Right lobe of liver (tissue), 4 donors: ENCODE results near the gene SNX3.

Source experiments
- POLR2A ChIP-seq: fragments of 450-650 bp; IDR thresholded peaks from one replicate; pipeline ENCODE4 v1.6.1; 2017; ENCODE audit warnings: antibody characterized with exemption, mild to moderate bottlenecking
- TF ChIP-seq, protein P1 (sequence below), 4 donors: fragments of 200-600 bp in 3 of 4; fragments of 450-650 bp in 1 of 4; IDR thresholded peaks; one replicate each; pipeline versions ENCODE4 v1.5.1 to v1.8.0; 2016 to 2022; ENCODE audit warnings: antibody characterized with exemption in 4 of 4, mild to moderate bottlenecking in 2 of 4
- donor health status: DM: no; HTN: no; CAD: no.
- donor health status: DM: no; HTN: no; CAD: no.
- donor health status: DM: no; HTN: yes; CAD: no.

DNA sequence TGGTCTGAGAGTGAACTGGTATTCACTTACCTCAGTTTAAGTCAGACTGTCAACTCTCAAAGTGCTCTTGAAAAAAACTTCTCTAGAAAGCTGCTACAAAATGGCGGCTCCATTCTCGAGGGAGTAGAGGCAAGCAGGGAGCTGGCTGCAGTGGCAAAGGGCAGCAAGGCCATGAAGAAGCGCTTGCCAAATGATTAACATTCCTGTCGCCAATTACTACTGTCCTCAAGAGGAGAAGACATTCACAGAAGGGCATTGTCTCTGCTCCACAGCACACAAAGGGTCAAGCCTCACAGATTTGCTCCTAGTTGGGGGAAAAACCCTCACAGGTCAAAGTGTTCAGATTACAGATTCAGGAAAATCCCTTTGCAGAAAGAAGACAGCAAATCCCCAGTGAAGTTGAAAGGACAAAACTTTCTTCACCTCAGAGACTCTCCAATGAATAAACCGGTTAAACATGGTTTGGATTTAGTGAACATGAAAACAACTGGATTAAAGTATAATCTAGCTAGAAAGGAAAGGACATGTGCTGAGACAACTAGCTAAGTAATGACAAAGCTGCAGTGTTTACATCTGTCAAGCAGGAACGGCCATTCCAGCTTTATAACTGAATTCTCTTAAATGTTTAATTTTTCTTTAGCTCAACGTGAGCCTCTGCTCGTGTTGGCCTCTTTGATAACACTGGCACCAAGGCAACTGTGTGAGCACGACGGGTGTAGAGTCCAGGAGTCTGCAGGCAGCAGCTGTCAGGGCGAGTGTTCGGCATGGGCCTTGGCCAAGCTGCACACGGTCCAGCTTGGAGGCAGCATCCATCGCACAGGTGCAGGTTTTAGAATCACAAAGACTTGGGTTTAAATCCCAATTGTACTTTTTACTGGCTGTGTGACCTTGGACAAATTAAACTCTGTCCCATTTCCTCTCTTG is 57.4 kb downstream of the SNX3 start:
- TF ChIP-seq, protein P1, sequence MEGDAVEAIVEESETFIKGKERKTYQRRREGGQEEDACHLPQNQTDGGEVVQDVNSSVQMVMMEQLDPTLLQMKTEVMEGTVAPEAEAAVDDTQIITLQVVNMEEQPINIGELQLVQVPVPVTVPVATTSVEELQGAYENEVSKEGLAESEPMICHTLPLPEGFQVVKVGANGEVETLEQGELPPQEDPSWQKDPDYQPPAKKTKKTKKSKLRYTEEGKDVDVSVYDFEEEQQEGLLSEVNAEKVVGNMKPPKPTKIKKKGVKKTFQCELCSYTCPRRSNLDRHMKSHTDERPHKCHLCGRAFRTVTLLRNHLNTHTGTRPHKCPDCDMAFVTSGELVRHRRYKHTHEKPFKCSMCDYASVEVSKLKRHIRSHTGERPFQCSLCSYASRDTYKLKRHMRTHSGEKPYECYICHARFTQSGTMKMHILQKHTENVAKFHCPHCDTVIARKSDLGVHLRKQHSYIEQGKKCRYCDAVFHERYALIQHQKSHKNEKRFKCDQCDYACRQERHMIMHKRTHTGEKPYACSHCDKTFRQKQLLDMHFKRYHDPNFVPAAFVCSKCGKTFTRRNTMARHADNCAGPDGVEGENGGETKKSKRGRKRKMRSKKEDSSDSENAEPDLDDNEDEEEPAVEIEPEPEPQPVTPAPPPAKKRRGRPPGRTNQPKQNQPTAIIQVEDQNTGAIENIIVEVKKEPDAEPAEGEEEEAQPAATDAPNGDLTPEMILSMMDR (IDR thresholded peaks at IDR 0.05), result no peak
- TF ChIP-seq POLR2A, result no peak
